Measurements from ENCODE around the gene CALM3. TPM values are rescaled to one million over a fixed set of nuclear protein-coding genes. Genes with fewer than 3 reads are reported as not detected.

The CALM3 gene
- total RNA-seq, 1 experiment from 2014 or later: 343 TPM

DNA sequence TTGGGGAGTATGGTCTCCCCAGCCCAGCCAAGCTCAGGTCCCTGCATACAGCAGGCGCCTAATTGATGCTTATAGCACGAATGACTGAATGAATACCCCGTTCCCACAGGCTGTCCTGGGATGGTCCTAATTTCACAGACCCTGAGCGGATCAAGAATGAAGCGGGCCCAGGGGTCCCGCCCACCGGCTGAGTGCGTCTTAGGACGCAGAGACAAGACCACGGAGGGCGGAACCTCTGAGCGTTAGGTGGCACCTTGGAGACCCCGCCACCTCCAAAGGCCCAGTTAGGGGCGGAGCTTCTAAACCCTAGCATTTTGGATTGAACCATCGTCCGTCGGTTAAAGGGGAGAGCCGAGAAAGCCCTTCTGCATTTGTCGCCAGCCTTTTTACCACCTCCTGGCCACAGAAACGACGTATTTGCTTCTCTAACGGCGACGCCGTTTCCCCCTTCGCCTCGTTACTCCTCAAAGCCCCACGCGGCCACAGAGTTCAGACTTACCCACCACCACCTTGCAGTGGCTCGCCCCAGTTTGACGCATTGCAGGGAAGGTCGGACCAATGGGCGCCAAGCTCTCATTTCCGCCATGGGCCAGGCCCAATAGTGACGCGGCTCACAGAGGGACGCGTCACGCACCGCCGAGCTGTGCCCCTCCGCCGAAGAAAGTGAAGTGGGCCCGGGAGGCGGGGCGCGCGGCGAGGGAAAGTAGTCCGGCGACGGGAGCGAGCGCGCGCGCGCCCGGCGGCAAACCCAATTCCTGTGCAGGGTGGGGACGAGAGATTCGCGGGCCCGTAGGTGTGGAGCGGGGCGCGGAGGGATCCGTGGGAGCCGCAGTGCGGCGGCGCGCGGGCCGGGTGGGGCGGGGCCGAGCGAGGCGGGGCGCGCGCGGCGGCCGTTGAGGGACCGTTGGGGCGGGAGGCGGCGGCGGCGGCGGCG lies 479 bp upstream of the CALM3 start:
- H3K4me1 Mint-ChIP-seq: peaks cover 19 to 31% of the 10 kb centered on the region in 2 experiments
- TF ChIP-seq, protein P1, sequence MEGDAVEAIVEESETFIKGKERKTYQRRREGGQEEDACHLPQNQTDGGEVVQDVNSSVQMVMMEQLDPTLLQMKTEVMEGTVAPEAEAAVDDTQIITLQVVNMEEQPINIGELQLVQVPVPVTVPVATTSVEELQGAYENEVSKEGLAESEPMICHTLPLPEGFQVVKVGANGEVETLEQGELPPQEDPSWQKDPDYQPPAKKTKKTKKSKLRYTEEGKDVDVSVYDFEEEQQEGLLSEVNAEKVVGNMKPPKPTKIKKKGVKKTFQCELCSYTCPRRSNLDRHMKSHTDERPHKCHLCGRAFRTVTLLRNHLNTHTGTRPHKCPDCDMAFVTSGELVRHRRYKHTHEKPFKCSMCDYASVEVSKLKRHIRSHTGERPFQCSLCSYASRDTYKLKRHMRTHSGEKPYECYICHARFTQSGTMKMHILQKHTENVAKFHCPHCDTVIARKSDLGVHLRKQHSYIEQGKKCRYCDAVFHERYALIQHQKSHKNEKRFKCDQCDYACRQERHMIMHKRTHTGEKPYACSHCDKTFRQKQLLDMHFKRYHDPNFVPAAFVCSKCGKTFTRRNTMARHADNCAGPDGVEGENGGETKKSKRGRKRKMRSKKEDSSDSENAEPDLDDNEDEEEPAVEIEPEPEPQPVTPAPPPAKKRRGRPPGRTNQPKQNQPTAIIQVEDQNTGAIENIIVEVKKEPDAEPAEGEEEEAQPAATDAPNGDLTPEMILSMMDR (conservative IDR thresholded peaks at IDR 0.05): no peak

More for the DNA sequence above, 479 bp upstream of the CALM3 start:
- no peak overlapping the region for H2AK5ac ChIP-seq (ENCODE audit: insufficient read length, low read length)
- no peaks in the 10 kb centered on the region for H4K20me1 ChIP-seq (ENCODE audit: control insufficient read depth, insufficient read depth, insufficient read length)
- peak overlapping the region; percentile 42 for H3T11ph ChIP-seq (ENCODE audit: low read length)
- peaks cover 7% of the 10 kb centered on the region for H3K79me1 ChIP-seq (ENCODE audit: insufficient read depth, low read depth, low read length, poor library complexity, severe bottlenecking)
- no peak overlapping the region for H3K23ac ChIP-seq (ENCODE audit: insufficient read length, low read depth, low read length)
- no peaks in the 10 kb centered on the region for H3K4me1 ChIP-seq (ENCODE audit: insufficient read depth, low read length)
- H3K18ac ChIP-seq (ENCODE audit: insufficient read length, low read depth, low read length): peak overlapping the region; percentile 89
- Mint-ChIP-seq H3K9me3 (peaks cover 3 to 9% of the 10 kb centered on the region in 2 experiments; a peak in 3 of 5 replicates), H3K27me3 (ENCODE audit: low read depth) (peaks cover 5% of the 10 kb centered on the region; the same call in 1 of the 2 replicates), H3K4me3 (peak overlapping the region; percentile 94 to 98), H3K27ac (peak overlapping the region; percentile 100), H3K36me3 (ENCODE audit: insufficient read depth in 1 of 3, low read depth in 3 of 3) (peaks cover under 1 to 10% (median 5%) of the 10 kb centered on the region in 3 experiments; a peak in 4 of 7 replicates)
- H3K27me3 ChIP-seq (ENCODE audit: insufficient read depth, low read length): no peaks in the 10 kb centered on the region
- no peak overlapping the region for H4K91ac ChIP-seq (ENCODE audit: insufficient read length, low read depth, low read length)
- H3K23me2 ChIP-seq (ENCODE audit: insufficient read length, low read depth, low read length, poor library complexity, severe bottlenecking): peaks cover 12% of the 10 kb centered on the region
- no CpG with 5 or more reads among the region's 93 CpGs for WGBS (ENCODE audit: extremely low coverage, insufficient read length, low lambda C conversion rate)
- DNase-seq: peak; percentile 95
- no peaks in the 10 kb centered on the region for H3K9me3 ChIP-seq (ENCODE audit: control insufficient read depth, low read depth, low read length)
- H3K4ac ChIP-seq (ENCODE audit: low read depth, low read length): no peak overlapping the region; the same call in 1 of the 2 replicates
- H3K4me2 ChIP-seq (ENCODE audit: insufficient read depth, insufficient read length, low read length): peak overlapping the region; percentile 26
- H2BK5ac ChIP-seq (ENCODE audit: insufficient read length, low read length): peak overlapping the region; percentile 83
- H3K14ac ChIP-seq (ENCODE audit: insufficient read depth, low read length): peak overlapping the region; percentile 90
- no peak overlapping the region for H2BK20ac ChIP-seq (ENCODE audit: low read depth, low read length, poor library complexity, severe bottlenecking)
- no peak overlapping the region for H2BK12ac ChIP-seq (ENCODE audit: insufficient read length, low read depth, low read length)
- H2BK120ac ChIP-seq (ENCODE audit: low read depth, low read length, poor library complexity, severe bottlenecking): no peak overlapping the region
- no peak overlapping the region for H2AFZ ChIP-seq (ENCODE audit: low read length)
- no peak overlapping the region for H4K8ac ChIP-seq (replicated peaks; ENCODE audit: insufficient read length, low read depth, low read length)
- H3K27ac ChIP-seq (ENCODE audit: insufficient read length, low read depth, low read length): peak overlapping the region; percentile 49
- no peak overlapping the region for H2BK15ac ChIP-seq (ENCODE audit: low read depth, low read length)
- peak overlapping the region; percentile 88 for H3K9ac ChIP-seq (ENCODE audit: extremely low read depth, insufficient read length, low read length)
- H3K56ac ChIP-seq (ENCODE audit: insufficient read length, low read depth, low read length): peak overlapping the region; percentile 53
- peaks cover 5% of the 10 kb centered on the region; the same call in 1 of the 2 replicates for H3K79me2 ChIP-seq (ENCODE audit: insufficient read depth, low read length)
- H4K5ac ChIP-seq (ENCODE audit: insufficient read length, low read depth, low read length): peak overlapping the region; percentile 33

All from H9 (cell line).